Chondrocyte (in vitro differentiated cells): ENCODE results near the gene RSU1. TPM values are rescaled to one million over a fixed set of nuclear protein-coding genes. Genes with fewer than 3 reads are reported as not detected.
A peak's percentile ranks its signal among the peaks of the same experiment; 100 is the strongest.

Source experiments
- DNase-seq: peaks from one replicate; pipeline ENCODE4 v3.0.0; 2021; ENCODE audit warnings: mixed read lengths, low spot score
- H3K27ac Mint-ChIP-seq: one replicate; pipeline ENCODE4 v1.8.0; 2021; ENCODE audit warnings: mild to moderate bottlenecking, moderate library complexity, mixed read lengths; ENCODE audit not compliant: unreplicated experiment
- H3K27me3 Mint-ChIP-seq: 2 replicates; pipeline ENCODE4 v1.8.0; 2021; ENCODE audit warnings: low read depth, mixed read lengths
- H3K36me3 Mint-ChIP-seq: 2 replicates; pipeline ENCODE4 v1.8.0; 2021; ENCODE audit warnings: low read depth, mixed read lengths
- H3K4me1 Mint-ChIP-seq: 2 replicates; pipeline ENCODE4 v1.8.0; 2021; ENCODE audit warnings: low read depth, mild to moderate bottlenecking, mixed read lengths
- H3K4me3 Mint-ChIP-seq: one replicate; pipeline ENCODE4 v1.8.0; 2021; ENCODE audit warnings: mild to moderate bottlenecking, moderate library complexity, mixed read lengths; ENCODE audit not compliant: unreplicated experiment
- H3K9me3 Mint-ChIP-seq: 2 replicates; pipeline ENCODE4 v1.8.0; 2021; ENCODE audit warnings: low read depth, mixed read lengths
- total RNA-seq: library from RNA; stranded (reverse); gene quantifications from 3 replicates; pipeline ENCODE4 v1.2.1, GENCODE V29; 2021
- TF ChIP-seq, protein P1 (sequence below): fragments of 200-600 bp; sonication (generic); IDR thresholded peaks from 2 replicates; pipeline ENCODE4 v1.5.0; 2021; ENCODE audit warnings: antibody characterized with exemption, mild to moderate bottlenecking, moderate library complexity

Gene RSU1
- total RNA-seq, 1 donor from 2014 or later: 165 TPM

DNA sequence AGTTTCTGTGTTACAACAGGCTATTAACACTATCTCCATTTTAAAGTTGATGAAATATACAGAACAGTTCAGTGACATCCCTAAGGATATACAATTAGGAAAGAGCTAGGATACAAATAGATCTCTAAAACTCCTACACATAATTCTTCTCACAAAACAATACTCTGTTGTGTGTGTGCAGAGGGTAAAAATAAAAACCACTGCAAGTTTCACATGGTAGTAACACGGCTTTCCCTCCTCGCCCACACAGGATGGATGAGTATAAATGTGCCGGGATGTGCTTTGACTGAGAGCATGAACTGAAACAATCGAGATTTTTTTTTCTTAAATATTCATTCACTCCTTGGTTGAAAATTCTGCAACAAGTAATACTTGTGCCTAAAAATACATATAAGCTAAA is 164.0 kb downstream of the RSU1 start:
- H3K27ac Mint-ChIP-seq: no peak overlapping the region
- no peaks in the 10 kb centered on the region for H3K9me3 Mint-ChIP-seq
- TF ChIP-seq, protein P1, sequence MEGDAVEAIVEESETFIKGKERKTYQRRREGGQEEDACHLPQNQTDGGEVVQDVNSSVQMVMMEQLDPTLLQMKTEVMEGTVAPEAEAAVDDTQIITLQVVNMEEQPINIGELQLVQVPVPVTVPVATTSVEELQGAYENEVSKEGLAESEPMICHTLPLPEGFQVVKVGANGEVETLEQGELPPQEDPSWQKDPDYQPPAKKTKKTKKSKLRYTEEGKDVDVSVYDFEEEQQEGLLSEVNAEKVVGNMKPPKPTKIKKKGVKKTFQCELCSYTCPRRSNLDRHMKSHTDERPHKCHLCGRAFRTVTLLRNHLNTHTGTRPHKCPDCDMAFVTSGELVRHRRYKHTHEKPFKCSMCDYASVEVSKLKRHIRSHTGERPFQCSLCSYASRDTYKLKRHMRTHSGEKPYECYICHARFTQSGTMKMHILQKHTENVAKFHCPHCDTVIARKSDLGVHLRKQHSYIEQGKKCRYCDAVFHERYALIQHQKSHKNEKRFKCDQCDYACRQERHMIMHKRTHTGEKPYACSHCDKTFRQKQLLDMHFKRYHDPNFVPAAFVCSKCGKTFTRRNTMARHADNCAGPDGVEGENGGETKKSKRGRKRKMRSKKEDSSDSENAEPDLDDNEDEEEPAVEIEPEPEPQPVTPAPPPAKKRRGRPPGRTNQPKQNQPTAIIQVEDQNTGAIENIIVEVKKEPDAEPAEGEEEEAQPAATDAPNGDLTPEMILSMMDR: no peak

DNA sequence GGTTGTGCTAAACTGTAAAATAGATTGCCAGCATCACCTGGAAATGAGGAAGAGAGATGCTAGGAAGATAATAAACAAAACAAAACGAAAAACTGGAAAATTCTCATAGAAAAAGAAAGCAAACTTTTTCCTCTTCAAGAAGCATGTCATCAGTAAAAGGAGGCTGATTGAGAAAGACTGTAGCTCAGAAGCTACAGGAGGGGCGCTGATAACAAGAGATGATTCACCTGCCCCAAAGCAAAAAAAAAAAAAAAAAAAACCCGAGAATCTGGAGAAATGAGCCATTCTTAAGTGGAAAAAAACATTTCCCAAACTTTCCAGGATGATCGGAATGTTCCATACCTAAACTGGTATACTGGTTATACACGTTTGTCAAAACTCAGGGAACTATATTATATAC is 165.1 kb downstream of the RSU1 start:
- Mint-ChIP-seq H3K27ac (no peak overlapping the region), H3K4me1 (peaks cover 11% of the 10 kb centered on the region), H3K27me3 (no peaks in the 10 kb centered on the region), H3K9me3 (no peaks in the 10 kb centered on the region), H3K36me3 (no peaks in the 10 kb centered on the region), H3K4me3 (no peak overlapping the region)
- TF ChIP-seq, protein P1: no peak
- DNase-seq: no peak

More for the DNA sequence above, 164.0 kb downstream of the RSU1 start:
- H3K36me3 Mint-ChIP-seq: no peaks in the 10 kb centered on the region
- no peak overlapping the region for H3K4me3 Mint-ChIP-seq
- no peak for DNase-seq
- no peaks in the 10 kb centered on the region for H3K27me3 Mint-ChIP-seq
- H3K4me1 Mint-ChIP-seq: peaks cover 11% of the 10 kb centered on the region

DNA sequence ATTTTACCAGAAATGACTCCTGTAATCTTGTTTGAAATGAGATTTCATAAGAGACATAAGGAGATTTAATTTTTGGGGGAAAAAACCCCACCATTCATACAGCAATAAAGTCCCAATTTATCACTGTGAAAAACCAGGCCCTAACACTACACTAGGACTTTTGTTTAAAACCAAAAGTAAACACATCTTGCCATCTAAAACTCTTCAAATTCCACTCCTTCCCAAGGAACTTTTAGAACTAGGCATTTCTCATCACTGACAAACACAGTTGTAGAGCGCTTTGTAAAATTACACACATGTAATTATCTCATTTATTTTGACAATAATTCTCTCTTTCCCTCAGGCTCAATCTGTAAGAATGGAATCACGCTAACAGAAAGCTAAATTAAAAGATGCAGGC is 167.5 kb downstream of the RSU1 start:
- Mint-ChIP-seq H3K27me3 (no peaks in the 10 kb centered on the region), H3K27ac (peak overlapping the region; percentile 24), H3K36me3 (no peaks in the 10 kb centered on the region), H3K4me3 (no peak overlapping the region), H3K4me1 (peaks cover 11% of the 10 kb centered on the region), H3K9me3 (no peaks in the 10 kb centered on the region)
- TF ChIP-seq, protein P1: no peak
- DNase-seq: no peak

DNA sequence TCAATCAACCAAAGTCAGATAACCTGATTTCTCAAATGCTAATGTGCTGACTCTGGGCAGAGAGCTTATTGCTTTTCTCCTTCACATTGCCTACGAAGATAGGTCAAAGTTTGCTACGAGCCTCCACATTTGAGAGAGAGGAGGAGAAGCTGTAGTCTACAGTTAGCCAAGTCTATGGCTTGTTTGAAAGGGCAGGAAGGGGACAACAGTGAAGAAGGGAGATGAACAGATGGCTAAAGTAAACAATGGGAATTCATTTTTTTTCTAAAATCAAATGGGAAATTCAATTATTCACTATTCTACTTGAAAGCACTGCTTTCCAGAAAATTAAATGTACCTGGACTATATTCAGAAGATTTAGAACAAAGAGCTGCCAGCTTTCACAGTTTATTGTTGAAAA is 168.9 kb downstream of the RSU1 start:
- Mint-ChIP-seq H3K36me3 (no peaks in the 10 kb centered on the region), H3K27ac (no peak overlapping the region), H3K4me3 (no peak overlapping the region), H3K4me1 (peaks cover 22% of the 10 kb centered on the region), H3K27me3 (no peaks in the 10 kb centered on the region), H3K9me3 (no peaks in the 10 kb centered on the region)
- TF ChIP-seq, protein P1: no peak
- DNase-seq: no peak

DNA sequence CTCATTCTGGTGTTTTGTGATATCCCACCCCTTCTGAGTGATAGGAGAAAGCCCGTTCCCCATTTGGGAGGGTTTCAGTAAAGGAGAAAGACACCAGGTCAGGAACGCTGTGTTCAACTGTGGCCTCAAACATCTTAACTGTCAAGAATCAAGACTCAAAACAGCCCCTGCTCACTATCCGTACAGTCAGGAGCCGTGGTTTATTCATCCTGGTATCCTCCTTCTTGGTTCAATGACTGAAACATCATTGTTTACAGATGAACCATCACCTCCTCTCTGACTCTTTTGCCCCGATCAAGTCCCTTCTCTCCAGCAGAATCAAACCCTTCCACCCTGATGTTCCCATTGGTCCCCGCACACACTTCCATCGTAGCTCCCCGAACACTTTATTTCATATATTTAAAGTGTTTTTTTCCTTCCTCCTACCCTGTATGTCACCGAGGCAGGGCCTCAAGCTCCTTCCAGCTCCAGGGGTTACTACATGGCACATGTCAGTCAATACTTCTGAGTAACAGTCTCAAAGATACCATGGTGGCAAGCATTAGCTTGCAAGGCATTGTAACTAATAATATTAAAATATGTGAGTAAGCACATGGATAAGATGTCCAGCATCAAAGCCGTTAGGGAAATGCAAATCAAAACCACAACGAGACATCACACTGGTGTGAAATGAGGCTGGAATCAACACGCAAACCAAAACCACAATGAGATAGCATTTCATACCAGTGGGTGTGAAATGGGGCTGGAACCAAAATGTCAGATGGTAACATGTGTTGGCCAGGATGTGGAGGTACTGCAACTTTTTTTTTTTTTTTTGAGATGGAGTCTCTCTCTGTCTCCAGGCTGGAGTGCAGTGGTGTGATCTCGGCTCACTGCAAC is 170.8 kb downstream of the RSU1 start:
- DNase-seq: no peak
- Mint-ChIP-seq H3K9me3 (no peaks in the 10 kb centered on the region), H3K4me3 (no peak overlapping the region), H3K36me3 (no peaks in the 10 kb centered on the region), H3K4me1 (peaks cover 18% of the 10 kb centered on the region), H3K27ac (no peak overlapping the region), H3K27me3 (no peaks in the 10 kb centered on the region)
- TF ChIP-seq, protein P1: no peak
